Inferior parietal cortex (tissue), 1 donor: Measurements from ENCODE around the gene DISC1.
"Not testable (repeated sequence)": the region's sequence is repeated elsewhere in the genome, so short reads cannot be mapped to it uniquely, and the experiment has no call there.

ENCODE experiments used
- DNase-seq: peaks from one replicate; pipeline ENCODE4 v3.0.0-alpha.2; 2016; ENCODE audit errors: extremely low spot score

Gene DISC1

DNA sequence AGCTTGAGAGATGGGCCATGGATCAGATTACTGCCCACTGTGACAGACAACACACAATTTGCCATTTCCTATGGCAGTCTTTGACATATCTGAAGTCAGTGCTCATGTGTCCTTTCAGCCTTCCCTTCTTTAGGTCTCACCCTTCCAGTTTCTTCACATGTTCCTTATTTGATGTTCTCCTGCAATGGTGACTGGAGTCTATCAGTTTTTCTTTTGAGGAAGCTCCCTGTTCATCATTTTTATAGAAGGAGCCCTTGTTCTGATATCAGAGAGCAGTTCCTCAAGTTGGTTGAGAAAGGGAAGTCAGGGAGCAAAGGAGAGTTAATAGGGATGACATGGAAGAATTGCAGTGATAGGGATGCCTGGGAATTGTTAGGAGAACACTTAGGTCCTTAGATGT lies 42.2 kb downstream of the DISC1 start:
- DNase-seq, result no peak

DNA sequence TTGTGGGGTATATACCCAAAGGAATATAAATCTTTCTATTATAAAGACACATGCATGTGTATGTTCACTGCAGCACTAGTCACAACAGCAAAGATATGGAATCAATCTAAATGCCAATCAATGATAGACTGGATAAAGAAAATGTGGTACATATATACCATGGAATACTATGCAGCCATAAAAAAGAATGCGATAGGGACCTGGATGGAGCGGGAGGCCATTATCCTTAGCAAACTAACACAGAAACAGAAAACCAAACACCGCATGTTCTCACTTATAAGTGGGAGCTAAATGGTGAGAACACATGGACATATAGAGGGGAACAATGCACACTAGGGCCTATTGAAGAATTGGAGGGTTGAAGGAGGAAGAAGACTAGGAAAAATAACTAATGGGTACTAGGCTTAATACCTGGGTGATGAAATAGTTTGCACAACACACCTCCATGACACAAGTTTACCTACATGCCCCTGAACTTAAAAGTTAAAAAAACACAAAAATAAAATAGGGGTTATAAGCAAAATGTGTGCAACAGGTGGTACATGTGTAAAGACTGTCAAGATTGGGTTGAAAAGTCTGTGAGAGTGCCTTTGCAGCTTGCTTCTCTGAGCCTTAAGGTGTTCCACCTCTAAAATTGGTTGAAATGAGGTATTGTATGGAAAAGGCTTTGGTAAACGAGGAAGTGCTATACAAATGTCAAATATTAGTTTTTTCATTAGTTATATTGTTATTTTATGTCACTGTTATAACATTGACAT lies 43.5 kb downstream of the DISC1 start:
- not testable (repeated sequence) for DNase-seq

- no peak for DNase-seq
Measured at GRCh38 chr1:231670755-231671154, 44.2 kb downstream of the DISC1 start.

DNA sequence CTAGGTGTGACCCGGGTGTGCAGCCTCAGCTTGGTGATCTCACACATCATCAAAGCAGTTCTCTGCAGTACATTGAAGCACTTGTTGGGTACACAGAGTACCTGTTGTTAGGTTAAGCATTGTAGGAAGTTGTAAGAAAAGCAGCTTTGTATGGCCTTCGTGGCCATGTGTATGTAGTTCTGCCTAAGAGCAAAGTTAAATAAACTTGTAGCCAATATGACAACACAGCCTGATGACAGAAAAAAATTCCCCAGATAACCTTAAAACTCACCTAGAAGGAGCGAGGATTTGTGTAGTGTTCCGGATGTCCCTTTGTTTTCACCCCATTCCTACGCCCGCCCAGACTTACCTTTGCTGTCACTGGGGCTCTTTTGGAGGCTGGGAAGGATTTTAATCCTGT lies 48.0 kb downstream of the DISC1 start:
- DNase-seq, result no peak

DNA sequence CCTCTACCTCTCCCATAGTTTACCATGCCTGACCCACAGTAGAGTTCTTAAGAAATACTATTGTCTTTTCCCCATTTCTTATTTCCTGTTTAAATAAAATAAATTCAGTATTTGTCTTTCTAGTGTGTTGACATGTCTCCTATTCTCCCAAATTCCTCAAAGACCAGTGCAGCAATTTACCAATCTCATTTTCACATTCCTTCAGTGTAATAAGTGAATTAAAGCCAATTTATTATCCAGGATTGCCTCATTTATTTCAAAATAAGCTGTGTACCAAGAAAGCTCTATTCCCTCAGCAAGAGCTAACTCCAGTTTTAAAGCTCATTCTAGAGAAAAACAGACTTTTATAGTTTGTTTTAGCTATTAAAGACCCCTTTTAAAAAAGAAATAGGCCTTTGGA lies 49.9 kb downstream of the DISC1 start:
- DNase-seq, result no peak

GRCh38 chr1:231677442-231677841 lies 50.9 kb downstream of the DISC1 start:
- DNase-seq, result no peak

DNA sequence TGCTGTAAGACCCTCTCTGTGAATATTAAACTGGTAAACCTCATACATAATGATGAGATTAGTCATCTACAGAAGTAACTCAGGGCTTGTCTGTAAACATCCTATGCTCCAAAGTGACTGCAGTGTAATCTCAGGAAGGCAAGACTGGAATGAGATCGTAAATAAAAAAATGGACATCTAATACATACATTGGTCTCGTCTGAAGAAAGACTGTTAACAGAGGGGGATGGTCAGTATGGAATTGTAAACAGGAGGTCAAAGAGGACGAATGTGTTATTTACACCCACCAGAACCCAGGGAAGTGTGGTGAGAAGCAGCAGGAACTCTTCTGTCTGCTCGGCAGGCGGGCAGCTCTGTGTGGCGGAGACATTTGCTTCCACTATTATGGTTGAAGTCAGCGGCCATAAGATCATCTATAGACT lies 51.4 kb downstream of the DISC1 start:
- DNase-seq, result no peak

DNA sequence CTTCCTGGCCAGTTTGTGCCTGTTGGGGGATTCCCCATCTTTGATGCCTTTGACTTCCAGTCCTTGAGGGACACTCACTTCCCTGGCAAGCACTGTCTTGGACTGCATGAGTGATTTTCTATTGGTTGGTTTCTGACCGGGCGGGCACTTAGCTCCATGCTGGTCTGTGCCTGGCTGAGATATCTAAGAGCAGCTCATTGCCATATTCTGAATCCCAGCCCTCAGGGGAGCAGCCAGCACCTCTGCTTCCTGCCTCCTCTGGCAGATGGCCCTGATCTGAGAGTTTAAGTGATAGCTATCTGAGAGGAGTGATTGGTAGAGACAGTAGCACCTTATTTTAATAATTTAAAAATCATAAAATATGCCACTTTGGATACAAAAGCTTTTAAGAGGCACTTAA lies 52.5 kb downstream of the DISC1 start:
- DNase-seq, result no peak

GRCh38 chr1:231681006-231681405 lies 54.4 kb downstream of the DISC1 start:
- DNase-seq, result no peak

GRCh38 chr1:231682779-231683178 lies 56.2 kb downstream of the DISC1 start:
- no peak for DNase-seq

DNA sequence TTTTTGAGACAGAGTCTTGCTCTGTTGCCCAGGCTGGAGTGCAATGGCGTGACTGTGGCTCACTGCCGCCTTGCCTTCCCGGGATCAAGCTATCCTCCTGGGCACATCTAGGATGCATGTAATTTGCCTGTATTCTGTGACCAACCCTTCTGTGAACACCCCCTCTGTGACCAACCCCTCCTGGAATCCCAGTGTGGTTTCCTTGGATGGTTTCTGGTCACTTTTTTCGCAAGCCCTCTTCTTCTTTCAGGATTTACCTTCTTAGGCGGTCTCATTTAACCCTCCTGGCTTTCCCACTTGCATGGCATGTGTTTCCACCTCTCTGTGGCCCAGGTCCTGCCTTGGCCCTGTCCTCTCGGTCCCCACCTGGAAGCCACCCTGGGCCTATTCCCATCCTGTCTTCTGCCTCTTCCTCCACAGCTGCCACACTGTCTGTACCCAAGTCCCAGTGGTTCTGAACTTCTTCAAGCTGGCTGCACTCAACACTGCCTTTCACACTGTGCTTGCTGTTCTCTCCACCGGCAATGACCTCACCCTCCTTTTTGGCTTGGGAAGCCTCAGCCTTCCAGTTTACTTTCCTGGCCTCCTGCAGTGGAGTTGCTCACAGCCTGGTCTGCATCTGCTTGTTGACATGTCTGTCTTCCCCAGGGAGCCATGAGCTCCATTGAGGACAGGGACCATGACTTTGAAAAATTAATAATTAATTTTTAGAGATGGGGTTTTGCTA lies 57.0 kb downstream of the DISC1 start:
- DNase-seq, result no peak

- DNase-seq, result no peak
Measured at GRCh38 chr1:231684356-231685244, 58.0 kb downstream of the DISC1 start.

DNA sequence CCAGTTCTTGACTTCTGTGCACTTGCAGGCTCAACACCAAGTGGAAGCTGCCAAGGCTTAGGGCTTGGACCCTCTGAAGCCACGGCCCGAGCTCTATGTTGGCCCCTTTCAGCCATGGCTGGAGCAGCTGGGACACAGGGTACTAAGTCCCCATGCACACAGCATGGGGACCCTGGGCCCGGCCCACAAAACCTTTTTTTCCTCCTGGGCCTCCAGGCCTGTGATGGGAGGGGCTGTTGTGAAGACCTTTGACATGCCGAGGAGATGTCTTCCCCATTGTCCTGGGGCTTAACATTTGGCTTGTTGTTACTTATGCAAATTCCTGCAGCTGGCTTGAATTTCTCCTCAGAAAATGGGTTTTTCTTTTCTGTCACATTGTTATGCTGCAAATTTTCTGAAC lies 59.8 kb downstream of the DISC1 start:
- DNase-seq, result no peak

- DNase-seq, result no peak
Measured at GRCh38 chr1:231688989-231689388, 62.4 kb downstream of the DISC1 start.

- DNase-seq, result no peak
Measured at GRCh38 chr1:231690059-231690458, 63.5 kb downstream of the DISC1 start.

- peak; percentile 38 for DNase-seq
Measured at GRCh38 chr1:231691618-231692259, 65.1 kb downstream of the DISC1 start.

- no peak for DNase-seq
Measured at GRCh38 chr1:231693361-231694074, 66.9 kb downstream of the DISC1 start.

DNA sequence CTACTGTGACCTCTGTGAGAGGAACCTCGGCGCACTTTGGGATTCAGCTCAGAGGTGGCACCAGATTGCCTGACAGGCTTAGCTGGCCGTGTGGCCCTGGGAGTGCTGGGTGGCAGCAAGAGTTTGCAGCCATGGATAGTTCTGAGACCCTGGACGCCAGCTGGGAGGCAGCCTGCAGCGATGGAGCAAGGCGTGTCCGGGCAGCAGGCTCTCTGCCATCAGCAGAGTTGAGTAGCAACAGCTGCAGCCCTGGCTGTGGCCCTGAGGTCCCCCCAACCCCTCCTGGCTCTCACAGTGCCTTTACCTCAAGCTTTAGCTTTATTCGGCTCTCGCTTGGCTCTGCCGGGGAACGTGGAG lies 67.5 kb downstream of the DISC1 start:
- no peak for DNase-seq

GRCh38 chr1:231694465-231695077 lies 68.0 kb downstream of the DISC1 start:
- DNase-seq, result no peak

DNA sequence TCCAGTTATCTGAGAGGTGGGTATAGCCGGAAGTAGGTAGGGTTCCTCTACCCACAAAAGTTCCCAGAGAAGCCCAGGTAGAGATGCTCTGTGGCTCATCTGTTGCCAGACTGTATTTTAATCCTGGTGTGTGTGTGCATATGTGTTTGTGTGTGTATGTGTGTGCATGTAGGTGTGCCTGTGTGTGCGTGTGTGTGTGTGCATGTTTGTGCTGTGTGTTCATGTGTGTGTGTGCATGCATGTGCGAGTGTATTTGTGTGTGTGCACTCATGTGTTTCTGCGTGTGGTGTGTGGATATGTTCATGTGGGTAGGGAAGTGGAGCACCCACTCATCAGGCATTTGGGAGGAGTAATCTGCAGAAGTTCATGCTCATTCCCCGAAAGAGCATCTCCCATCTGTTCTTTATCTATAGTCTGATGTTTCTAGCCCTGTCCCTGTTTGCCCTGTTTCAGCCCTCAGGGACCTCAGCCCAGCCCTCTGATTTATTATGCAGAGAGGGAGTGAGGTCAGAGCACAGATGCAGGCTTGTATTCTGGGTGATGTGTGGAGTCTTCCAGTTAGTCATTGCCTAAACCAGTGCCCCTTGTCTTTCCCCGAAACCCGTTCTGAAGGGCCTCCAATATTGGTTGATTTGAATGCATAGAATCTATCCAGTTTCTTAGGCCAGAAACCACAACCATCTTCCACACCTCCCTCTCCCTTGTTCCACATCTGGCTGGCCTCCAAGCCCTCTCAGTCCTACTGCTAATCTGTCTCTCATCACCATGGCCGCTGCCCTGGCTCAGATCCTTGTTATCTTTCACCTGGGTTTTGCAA lies 69.1 kb downstream of the DISC1 start:
- peak; percentile 29 for DNase-seq
